ENCODE measurements around the gene SULT4A1.
"Not testable (repeated sequence)": the region's sequence is repeated elsewhere in the genome, so short reads cannot be mapped to it uniquely, and the experiment has no call there.

SULT4A1 gene

DNA sequence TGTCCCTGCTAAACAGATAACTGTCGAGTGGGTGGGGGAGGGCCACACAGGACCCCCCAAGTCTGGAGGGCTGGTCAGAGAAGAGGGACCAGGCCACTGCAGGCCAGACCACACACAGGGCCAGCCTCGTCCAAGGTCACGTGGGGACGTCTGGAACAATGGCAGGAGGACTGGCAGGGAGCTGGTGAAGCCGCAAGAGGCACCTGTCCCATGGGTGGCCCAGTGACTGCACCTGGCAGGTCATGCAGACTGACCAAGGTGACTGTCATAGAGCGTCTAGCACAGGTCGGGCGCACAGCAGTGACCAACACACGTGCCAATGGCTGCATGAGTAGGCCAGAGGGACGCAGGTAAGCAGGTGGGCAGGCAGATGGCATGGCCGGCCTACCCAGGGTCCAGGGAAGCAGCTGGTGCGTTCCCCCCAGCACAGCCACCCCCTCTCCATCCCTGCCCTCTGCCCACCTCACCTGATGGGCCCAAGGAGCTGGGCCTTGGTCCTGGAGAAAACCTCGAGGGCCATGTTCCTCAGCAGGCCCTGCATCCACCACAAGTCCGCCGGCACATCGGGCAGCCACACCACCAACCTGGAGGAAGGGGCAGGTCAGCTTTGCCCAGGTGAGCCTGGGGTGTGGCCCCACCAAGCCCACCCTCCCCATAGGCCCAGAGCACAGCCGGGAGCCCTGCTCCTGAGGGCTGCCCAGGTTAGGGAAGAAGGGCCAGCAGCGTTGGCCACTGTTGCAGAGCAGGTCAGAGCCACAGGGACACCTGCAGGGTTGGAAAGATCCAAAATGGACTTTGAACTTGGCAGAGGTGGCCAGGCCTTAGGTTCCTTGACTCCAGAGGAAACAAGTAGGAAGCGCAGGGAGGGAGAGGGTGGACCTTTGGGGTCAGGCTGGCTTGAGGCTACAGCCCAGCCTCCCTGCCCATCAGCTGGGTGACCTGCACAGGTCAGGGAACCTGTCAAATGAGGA is 19.1 kb upstream of the SULT4A1 start:
- DNase-seq = no peak
- no peak for TF ChIP-seq GATA1 (IDR thresholded peaks at IDR 0.05; ENCODE audit: low read depth, low read length)
- no peak for TF ChIP-seq POLR2A (IDR thresholded peaks at IDR 0.05; ENCODE audit: low read length)

DNA sequence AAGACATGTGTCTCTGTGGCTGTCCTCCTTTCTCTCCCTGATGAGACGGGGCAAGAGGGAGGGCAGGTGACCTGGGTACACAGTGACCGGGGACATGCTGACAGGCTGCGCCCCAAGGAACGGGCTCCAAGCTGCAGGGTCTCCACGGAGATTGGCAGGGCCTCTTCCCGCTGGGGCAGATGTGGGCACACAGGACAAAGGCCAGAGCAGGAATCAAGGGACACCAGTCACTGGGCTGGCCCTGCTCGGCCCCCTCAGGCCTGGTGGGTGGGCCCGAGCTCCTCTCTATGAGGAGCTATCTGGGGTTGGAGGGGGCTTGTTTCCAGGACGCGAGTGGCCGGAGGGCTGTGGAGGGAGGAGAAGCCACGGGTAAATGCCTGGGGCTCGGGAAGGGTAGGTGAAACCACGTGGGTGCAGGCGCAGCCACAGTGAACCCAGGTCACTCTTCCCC is 18.3 kb upstream of the SULT4A1 start:
- TF ChIP-seq GATA1 (IDR thresholded peaks at IDR 0.05; ENCODE audit: low read depth, low read length) (no peak), POLR2A (IDR thresholded peaks at IDR 0.05; ENCODE audit: low read length) (no peak)
- DNase-seq = no peak

DNA sequence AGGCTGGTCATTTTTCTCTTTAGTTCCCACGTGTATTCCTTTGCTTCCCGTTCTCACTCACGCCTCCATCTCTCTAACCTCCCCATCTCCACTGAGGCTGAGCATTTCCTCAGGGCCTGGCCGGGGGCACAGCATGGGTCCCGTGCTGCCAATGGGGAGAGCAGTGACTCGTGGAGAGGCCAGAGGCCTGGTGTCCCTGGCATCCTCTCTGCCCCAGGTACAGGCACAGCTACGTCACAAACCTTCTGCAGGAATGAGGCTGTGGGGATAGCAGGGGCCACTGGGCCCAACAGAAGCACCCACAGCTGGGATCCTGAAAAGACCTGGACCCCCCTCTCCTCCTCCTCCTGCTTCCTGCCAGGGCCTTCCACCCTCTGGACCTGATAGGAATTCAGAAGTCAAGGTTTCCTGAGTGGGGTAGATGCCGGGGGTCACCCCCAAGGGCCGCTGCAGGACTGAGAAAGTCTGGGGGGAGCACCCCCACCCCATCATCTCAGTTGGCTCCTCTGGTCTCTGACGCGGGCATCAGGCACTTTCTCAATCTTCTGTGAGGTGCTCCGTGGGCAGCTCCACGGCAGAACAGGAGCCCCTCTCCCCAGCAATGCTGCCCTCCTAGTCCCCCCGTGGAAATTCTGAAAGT is 17.7 kb upstream of the SULT4A1 start:
- TF ChIP-seq GATA1 (IDR thresholded peaks at IDR 0.05; ENCODE audit: low read depth, low read length) = no peak
- TF ChIP-seq POLR2A (IDR thresholded peaks at IDR 0.05; ENCODE audit: low read length) = no peak
- DNase-seq = no peak

DNA sequence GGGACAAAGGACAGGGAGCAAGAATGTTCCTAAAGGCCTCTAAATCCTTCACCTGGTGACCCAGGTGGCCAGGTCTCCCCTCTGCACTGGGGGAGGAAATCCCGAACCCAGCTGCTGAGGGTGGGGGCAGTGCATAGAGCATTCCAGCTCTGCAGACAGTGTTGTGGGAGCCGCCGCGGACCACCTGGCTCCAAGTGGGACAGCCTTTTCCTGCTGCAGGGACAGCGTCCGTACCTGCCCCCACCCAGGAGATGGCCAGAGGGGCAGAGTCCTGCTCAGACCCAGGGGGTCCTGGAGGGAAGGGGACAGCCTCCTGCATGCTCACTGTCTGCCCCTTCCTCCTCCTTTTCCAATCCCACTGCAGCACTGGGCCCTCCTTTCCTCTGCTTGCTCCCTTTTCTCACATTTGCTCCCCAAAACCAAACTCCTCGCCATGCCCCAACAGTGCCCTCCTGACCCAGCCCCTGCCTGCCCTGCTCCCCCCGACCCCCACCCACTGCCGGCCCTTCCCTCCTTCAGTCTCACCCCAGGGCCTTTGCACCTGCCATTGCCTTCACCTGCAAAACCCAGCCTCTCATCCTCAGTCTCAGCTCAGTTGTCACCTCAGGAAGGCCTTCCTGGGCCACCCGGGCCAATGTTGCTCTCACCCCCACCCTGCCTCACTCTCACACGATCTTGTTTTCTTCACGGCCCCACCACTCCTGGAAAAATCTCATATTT is 16.7 kb upstream of the SULT4A1 start:
- DNase-seq = no peak
- TF ChIP-seq GATA1 (IDR thresholded peaks at IDR 0.05; ENCODE audit: low read depth, low read length) (no peak), POLR2A (IDR thresholded peaks at IDR 0.05; ENCODE audit: low read length) (no peak)

DNA sequence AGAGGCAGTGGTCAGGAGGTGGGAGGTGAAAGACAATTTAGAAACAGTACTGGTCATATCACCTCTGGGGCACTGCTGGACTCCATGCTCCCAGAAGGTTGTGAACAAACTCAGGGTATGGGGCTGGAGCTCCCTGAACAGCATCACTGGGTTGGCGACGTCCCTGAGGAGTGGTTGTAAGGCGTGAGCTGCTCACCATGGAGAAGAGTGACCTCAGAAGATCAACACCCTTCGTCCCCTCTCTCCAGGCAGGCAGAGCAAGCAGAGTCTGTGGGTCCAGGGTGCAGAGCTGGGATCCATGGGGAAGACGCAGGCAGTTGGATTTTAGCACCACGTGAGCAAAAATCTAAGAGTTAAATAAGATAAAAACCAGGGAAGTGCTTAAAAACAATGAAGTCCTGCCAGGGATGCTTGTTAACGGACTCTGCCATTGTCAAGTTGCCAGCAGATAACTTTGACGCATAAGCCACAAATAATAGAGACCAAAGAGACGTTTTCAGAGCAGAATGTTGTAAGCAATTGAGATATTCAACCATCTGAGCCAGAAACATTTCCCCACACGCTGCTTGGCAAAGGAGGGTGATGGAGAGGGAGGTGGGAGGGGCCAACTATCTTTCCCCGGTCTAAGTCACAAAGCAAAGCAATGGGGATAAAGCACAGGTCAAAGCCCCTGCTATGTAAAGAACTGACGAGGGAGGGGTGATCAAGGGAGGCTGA is 15.9 kb upstream of the SULT4A1 start:
- TF ChIP-seq GATA1 (IDR thresholded peaks at IDR 0.05; ENCODE audit: low read depth, low read length) (no peak), POLR2A (IDR thresholded peaks at IDR 0.05; ENCODE audit: low read length) (no peak)
- no peak for DNase-seq

DNA sequence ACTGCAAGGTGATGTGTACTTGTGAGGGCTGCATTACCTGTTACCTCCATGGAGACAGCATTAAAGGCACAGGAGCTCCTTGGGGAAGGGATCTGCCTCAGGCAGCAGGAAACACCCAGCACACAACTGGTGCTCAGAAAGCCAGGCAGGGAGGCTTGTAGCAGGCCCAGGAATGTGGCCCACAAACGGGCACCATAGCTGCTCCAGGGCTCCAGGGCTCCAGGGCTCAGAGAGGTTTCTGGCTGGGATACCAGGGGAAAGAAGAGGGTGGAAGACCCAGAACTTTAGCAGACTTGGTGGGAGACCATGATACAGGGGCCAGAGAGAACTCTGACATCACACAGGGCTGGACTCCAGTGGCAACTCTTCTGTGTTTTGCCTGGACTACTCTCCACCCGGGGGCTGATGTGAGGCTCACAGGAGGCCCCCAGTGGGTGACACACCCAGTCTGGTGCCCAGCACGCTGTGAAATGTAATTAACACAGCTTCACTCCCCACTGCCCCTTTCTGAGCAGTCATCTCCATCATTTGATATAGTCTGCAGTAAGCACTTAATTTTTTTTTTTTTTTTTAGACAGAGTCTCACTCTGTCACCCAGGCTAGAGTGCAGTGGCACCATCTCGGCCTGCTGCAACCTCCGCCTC is 14.7 kb upstream of the SULT4A1 start:
- TF ChIP-seq GATA1 (IDR thresholded peaks at IDR 0.05; ENCODE audit: low read depth, low read length) (no peak), POLR2A (IDR thresholded peaks at IDR 0.05; ENCODE audit: low read length) (no peak)
- DNase-seq = no peak

DNA sequence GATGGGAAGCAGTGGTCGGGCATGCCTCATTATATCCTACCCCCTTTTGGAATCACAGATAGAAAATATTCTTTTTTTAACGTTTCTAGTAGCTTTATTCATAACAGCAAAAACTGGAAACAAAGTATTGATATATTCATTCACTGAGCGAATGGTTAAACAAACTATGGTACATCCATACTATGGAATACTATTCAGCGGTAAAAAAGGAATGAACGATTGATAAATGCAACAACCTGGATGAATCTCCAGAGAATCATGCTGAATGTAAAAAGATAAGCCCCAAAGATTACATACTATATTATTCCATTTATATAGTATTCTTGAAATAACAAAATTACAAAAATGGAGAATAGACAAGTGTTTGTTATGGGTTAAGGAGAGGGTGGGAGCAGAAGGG is 7.5 kb upstream of the SULT4A1 start:
- no peak for DNase-seq
- TF ChIP-seq POLR2A (IDR thresholded peaks at IDR 0.05; ENCODE audit: low read length) = no peak

DNA sequence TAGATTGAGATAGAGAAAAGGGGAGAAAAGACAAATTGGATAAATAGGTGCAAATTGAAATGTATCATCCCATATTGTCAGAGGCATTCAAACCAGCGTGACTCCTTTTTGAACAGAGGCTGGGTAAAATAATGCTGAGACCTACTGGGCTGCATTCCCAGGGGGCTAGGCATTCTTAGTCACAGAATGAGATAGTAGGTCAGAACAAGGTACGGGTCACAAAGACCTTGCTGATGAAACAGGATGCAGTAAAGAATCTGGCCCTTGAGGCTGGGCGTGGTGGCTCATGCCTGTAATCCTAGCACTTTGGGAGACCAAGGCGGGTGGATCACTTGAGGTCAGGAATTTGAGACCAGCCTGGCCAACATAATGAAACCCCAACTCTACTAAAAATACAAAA is 6.7 kb upstream of the SULT4A1 start:
- not testable (repeated sequence) for DNase-seq

DNA sequence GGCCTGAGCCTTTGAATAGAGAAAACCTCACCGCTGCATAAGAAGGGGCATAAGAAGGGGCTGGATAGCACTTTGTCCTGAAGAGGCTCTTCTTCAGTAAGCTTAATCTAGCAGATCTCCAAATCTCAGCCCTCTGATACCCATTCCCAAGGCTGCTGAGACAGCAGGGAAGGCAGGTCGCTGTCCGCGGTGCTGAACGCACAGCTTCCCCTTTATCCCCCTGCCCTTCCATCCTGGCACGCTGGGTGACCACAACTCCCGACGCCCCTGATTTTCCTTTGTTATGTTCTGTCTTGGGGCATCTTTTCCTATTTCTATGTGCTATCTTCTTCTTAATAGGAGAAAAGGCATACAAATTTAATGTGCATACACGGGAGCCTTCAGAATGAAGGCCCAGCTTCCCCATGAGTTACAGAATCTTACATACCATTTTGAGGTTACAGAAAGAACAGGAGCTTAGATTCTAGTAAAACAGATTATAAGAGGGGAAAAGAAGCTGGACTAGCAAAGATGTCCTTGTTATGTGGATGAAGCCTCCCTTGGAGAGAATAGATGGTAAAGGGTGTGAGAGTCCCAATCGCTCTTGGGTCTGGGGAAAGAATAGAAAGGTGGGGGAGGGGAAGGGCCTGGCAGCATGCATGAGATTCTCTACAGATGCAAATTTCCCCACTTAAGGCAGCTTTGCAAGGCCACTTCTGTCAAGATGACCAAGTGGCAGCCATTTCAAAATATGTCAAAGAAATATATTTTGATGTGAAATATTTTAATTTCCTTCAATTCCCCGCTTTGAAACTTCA is 5.7 kb upstream of the SULT4A1 start:
- DNase-seq = peak; percentile 43 to 56
- TF ChIP-seq POLR2A (IDR thresholded peaks at IDR 0.05; ENCODE audit: low read length) = no peak
- no peak for TF ChIP-seq GATA1 (IDR thresholded peaks at IDR 0.05; ENCODE audit: low read depth, low read length)

DNA sequence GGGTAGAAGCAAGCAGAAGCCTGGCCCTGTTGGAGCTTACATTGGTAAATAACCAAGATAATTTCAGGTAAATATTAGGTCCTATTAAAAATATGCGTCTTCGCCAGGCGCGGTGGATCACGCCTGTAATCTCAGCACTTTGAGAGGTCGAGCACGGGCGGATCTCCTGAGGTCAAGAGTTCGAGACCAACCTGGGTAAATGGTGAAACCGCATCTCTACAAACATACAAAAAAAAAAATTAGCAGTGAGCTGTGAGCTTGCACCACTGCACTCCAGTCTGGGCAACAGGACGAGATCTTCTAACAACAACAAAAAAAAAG is 529 bp upstream of the SULT4A1 start:
- no peak for DNase-seq
- TF ChIP-seq GATA1 (IDR thresholded peaks at IDR 0.05; ENCODE audit: low read depth, low read length) (no peak), POLR2A (IDR thresholded peaks at IDR 0.05; ENCODE audit: low read length) (no peak)

DNA sequence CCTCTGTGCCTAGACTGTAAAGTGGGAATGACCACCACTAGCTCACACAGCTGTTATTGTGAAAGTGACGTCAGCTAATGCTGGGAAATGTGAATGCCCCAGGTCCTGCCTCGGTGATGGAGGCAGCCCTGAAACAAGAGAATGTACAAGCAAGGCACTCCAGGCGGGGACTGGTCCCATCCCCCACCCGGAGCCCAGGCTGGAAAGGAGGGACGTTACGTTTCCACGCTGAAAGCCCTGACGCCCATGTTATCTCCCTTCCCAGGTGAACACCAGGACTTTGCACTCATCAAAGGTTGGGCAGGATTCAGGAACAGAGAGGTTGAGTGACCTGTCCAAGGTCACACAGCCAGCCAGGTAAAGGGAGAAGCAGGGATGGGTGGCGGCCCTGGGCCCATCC is 784 bp downstream of the SULT4A1 start:
- no peak for DNase-seq
- TF ChIP-seq GATA1 (IDR thresholded peaks at IDR 0.05; ENCODE audit: low read depth, low read length) (no peak), POLR2A (IDR thresholded peaks at IDR 0.05; ENCODE audit: low read length) (no peak)

DNA sequence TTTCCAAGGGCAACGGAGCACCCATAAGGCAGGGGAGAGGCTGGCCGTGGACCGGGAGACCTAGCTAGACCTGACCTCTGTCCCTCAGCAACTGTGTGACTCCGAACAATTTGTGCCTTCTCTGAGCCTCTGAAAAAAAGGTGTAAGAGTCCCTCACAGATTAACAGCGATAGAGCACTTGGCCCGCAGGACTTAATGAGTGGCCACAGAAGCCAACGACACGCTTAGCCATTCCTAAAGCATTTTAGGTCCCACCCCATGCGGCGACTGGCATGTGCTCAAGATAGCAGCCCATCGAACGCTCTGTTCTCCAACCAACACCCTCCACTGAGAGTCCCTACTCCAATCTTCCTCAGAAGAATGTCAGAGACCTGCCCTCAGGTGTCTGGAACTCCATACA is 1.5 kb downstream of the SULT4A1 start:
- DNase-seq = no peak
- TF ChIP-seq GATA1 (IDR thresholded peaks at IDR 0.05; ENCODE audit: low read depth, low read length) (no peak), POLR2A (IDR thresholded peaks at IDR 0.05; ENCODE audit: low read length) (no peak)

DNA sequence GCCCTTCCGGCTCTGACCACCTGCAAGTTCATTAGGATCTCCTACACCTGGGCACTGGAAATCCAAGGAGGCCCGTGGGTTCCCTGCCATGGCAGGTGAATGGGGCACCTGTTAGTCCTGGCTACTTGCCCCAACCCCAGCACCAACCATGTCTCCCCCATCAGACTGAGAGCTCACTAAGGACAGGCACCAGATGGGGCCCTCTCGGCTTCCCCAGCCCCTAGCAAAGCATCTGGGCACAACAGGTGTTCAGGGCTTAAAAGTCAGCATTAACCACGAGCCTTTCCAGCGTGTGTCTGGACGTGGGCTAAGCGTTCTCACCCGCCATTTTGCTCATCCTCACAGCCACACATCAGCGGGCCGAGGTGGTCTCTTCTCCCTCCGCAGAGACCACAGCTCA is 2.2 kb downstream of the SULT4A1 start:
- no peak for DNase-seq

More for the DNA sequence above, 2.2 kb downstream of the SULT4A1 start:
- no peak for TF ChIP-seq GATA1 (IDR thresholded peaks at IDR 0.05; ENCODE audit: low read depth, low read length)
- TF ChIP-seq POLR2A (IDR thresholded peaks at IDR 0.05; ENCODE audit: low read length) = no peak

Data from erythroblast (primary cell).